ENCODE results near the gene FRMPD1. TPM values are rescaled to one million over a fixed set of nuclear protein-coding genes. Genes with fewer than 3 reads are reported as not detected.

The FRMPD1 gene
- total and polyA plus RNA-seq, 2 of the 13 experiments (the other 11 are each of a cell fraction or from before 2014, with no cell fraction given), result not detected

- Histone ChIP-seq H3K4me1 (ENCODE audit: insufficient read depth, low read length) (no peaks in the 10 kb centered on the region), H4K20me1 (ENCODE audit: insufficient read depth, low read length) (no peaks in the 10 kb centered on the region), H3K79me2 (ENCODE audit: insufficient read depth, low read length) (no peaks in the 10 kb centered on the region), H3K4me3 (replicated peaks in 1 of 3; ENCODE audit: insufficient read depth in 1 of 3, low read depth in 2 of 3, low read length in 3 of 3) (no peak overlapping the region), H3K36me3 (replicated peaks in 1 of 2; ENCODE audit: control insufficient read depth in 1 of 2, insufficient read depth in 2 of 2, low read length in 2 of 2) (no peaks in the 10 kb centered on the region), H3K27ac (ENCODE audit: extremely low read length, insufficient read depth, low read length) (no peak overlapping the region), H3K9me3 (ENCODE audit: low read length) (no peaks in the 10 kb centered on the region), H2AFZ (ENCODE audit: low read length) (no peak overlapping the region), H3K9ac (ENCODE audit: insufficient read depth, low read depth, low read length) (no peak overlapping the region), H3K27me3 (ENCODE audit: control insufficient read depth in 1 of 2, insufficient read depth in 2 of 2, low read length in 2 of 2) (peaks cover 0 to 37% of the 10 kb centered on the region in 2 experiments; a peak in 3 of 5 replicates), H3K4me2 (ENCODE audit: low read depth, low read length) (no peak overlapping the region)
- in situ Hi-C loops (cut with HindIII; ENCODE audit: extremely low pct_ligation_motif_present, low pct_unique_long_range_greater_than_20kb) (no loop called here), intact Hi-C loops (cut with micrococcal nuclease; ENCODE audit: unreplicated experiment) (no loop called here)
- ATAC-seq, result no peak
- 13% methylated on average over 4 of the region's 4 CpGs for WGBS (ENCODE audit: low lambda C conversion rate)
- FAIRE-seq, result no peak
- POLR2A ChIA-PET, result no interaction called here
- no peak for TF ChIP-seq ZNF572 (CRISPR knock-in tag; IDR thresholded peaks at IDR 0.05)
- no peak for TF ChIP-seq ZNF672 (CRISPR knock-in tag; IDR thresholded peaks at IDR 0.05)
- no peak for TF ChIP-seq TSC22D2 (CRISPR knock-in tag; IDR thresholded peaks at IDR 0.05; ENCODE audit: borderline replicate concordance)
- no peak for TF ChIP-seq SRSF4 (IDR thresholded peaks at IDR 0.05; ENCODE audit: low read depth, low read length, poor library complexity, severe bottlenecking)
- TF ChIP-seq HNRNPLL (IDR thresholded peaks at IDR 0.05; ENCODE audit: low read depth, low read length, poor library complexity, severe bottlenecking), result no peak
- no peak for TF ChIP-seq ELF1 (CRISPR knock-in tag; IDR thresholded peaks at IDR 0.05)
- no peak for TF ChIP-seq ZNF619 (CRISPR knock-in tag; IDR thresholded peaks at IDR 0.05)
- TF ChIP-seq ZNF724P (CRISPR knock-in tag; IDR thresholded peaks at IDR 0.05; ENCODE audit: borderline replicate concordance), result no peak
- no peak for TF ChIP-seq CENPT (CRISPR knock-in tag; IDR thresholded peaks at IDR 0.05; ENCODE audit: low read depth)
- TF ChIP-seq, protein P1, sequence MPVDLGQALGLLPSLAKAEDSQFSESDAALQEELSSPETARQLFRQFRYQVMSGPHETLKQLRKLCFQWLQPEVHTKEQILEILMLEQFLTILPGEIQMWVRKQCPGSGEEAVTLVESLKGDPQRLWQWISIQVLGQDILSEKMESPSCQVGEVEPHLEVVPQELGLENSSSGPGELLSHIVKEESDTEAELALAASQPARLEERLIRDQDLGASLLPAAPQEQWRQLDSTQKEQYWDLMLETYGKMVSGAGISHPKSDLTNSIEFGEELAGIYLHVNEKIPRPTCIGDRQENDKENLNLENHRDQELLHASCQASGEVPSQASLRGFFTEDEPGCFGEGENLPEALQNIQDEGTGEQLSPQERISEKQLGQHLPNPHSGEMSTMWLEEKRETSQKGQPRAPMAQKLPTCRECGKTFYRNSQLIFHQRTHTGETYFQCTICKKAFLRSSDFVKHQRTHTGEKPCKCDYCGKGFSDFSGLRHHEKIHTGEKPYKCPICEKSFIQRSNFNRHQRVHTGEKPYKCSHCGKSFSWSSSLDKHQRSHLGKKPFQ (CRISPR knock-in tag; IDR thresholded peaks at IDR 0.05; ENCODE audit: insufficient replicate concordance), result no peak
- TF ChIP-seq TFAP4 (IDR thresholded peaks at IDR 0.05; ENCODE audit: borderline replicate concordance, low read depth), result no peak
- TF ChIP-seq ZIK1 (CRISPR knock-in tag; IDR thresholded peaks at IDR 0.05; ENCODE audit: borderline replicate concordance, low read depth), result no peak
- no peak for TF ChIP-seq RBM22 (optimal IDR thresholded peaks at IDR 0.05; ENCODE audit: low read length)
- no peak for TF ChIP-seq ARID5B (CRISPR knock-in tag; IDR thresholded peaks at IDR 0.05)
- no peak for TF ChIP-seq ZNF556 (CRISPR knock-in tag; IDR thresholded peaks at IDR 0.05; ENCODE audit: borderline replicate concordance)
- DNase-seq (ENCODE audit: low spot score), result no peak
- CTCF ChIA-PET (ENCODE audit: low intra/inter-chr PET ratio, low total read pairs), result no interaction called here
- BruUV-seq (replicated peaks), result no TSS peak
These were observed 28.3 kb upstream of the FRMPD1 start for GRCh38 chr9:37622462-37622861.

Data from HepG2 (cell line).